Immature natural killer cell (primary cell): Measurements from ENCODE around the gene TSPYL4. TPM values are rescaled to one million over a fixed set of nuclear protein-coding genes. Genes with fewer than 3 reads are reported as not detected.
A peak's percentile ranks its signal among the peaks of the same experiment; 100 is the strongest.
"Not testable (repeated sequence)": the region's sequence is repeated elsewhere in the genome, so short reads cannot be mapped to it uniquely, and the experiment has no call there.

Experiments
- DNase-seq, 3 donors: peaks; one replicate each; pipeline ENCODE4 v3.0.0; 2022; ENCODE audit warnings: mixed read lengths in 1 of 3
- H3K27ac Mint-ChIP-seq, 6 donors: one replicate each; pipeline ENCODE4 v1.8.0; 2020; ENCODE audit warnings: mixed read lengths in 6 of 6, mild to moderate bottlenecking in 5 of 6, inconsistent platforms in 4 of 6, moderate library complexity in 3 of 6
- H3K27me3 Mint-ChIP-seq, 3 donors: one replicate each; pipeline ENCODE4 v1.8.0; 2020 to 2021; ENCODE audit warnings: low read depth in 3 of 3, mild to moderate bottlenecking in 3 of 3, mixed read lengths in 3 of 3, moderate library complexity in 3 of 3, inconsistent platforms in 1 of 3
- H3K36me3 Mint-ChIP-seq, 3 donors: one replicate each; pipeline ENCODE4 v1.8.0; 2020; ENCODE audit warnings: mixed read lengths in 3 of 3, inconsistent platforms in 2 of 3, mild to moderate bottlenecking in 2 of 3
- H3K4me1 Mint-ChIP-seq, 2 donors: one replicate each; pipeline ENCODE4 v1.8.0; 2020; ENCODE audit warnings: inconsistent platforms in 2 of 2, mild to moderate bottlenecking in 2 of 2, mixed read lengths in 2 of 2, moderate library complexity in 1 of 2
- H3K4me3 Mint-ChIP-seq, 5 donors: one replicate each; pipeline ENCODE4 v1.8.0; 2020; ENCODE audit warnings: mild to moderate bottlenecking in 5 of 5, mixed read lengths in 5 of 5, inconsistent platforms in 3 of 5, moderate library complexity in 3 of 5
- H3K9me3 Mint-ChIP-seq, 6 donors: one replicate each; pipeline ENCODE4 v1.8.0; 2020; ENCODE audit warnings: mild to moderate bottlenecking in 6 of 6, mixed read lengths in 6 of 6, inconsistent platforms in 4 of 6, moderate library complexity in 3 of 6
- polyA plus RNA-seq, 3 donors: library from polyadenylated mRNA; unstranded; fragments of 300-500 nt; fragmentation: Illumina TruSeq; gene quantifications; one replicate each; pipeline ENCODE4 v1.2.3, GENCODE V29; 2021

Gene TSPYL4
- polyA plus RNA-seq = 10 to 100 TPM in 1 of 3 donors, 1 to 10 TPM in 2; 8.1 to 11.9 (median 8.1) TPM

DNA sequence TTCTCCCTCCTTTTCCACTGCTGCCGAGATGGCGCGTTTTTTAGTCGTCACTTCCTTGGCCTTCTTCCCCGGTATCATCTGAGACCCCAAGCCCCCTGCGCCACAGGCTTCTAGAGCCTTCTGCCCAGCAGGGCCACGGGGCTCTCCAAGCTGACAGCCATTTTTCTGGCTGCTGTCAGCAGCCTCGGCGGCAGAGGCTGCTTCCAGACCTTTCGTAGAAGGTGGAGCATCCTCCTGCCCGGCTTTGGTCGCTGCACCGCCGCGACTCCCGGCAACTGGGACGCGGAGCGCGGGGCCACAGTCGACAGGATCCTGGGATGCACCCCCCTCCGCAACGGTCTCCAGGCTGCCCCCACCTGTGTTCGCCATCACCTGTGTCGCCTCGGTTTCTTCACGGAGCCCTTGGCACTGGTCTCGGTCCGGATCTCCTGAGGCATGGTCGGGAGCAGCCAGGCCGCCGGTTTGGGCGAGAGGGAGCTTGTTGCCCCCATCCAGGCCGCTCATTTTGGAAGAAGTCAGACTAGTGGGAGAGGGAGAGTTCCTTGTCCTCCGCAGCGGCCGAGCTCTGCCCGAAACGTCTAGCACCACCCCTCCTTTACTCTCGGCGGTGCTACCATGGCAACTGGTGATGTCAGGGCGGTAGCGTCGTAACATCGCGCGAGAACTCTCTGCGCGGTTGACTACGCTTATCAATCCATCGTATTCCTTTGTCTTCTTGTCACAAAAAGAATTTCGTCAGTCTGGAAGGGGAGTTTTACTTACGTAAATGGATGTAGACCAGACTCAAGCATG is at the start of gene TSPYL4:
TSS of gene TSPYL4 (minus strand) at position 571 of the 792 bp plus-strand sequence. CDS start at position 504, 67 bp downstream.
- Mint-ChIP-seq H3K27ac (no peak within 1 kb of the TSS), H3K4me3 (no peak within 1 kb of the TSS), H3K36me3 (no peaks in the 10 kb centered on the region), H3K27me3 (peaks cover 0 to 4% (median 0%) of the 10 kb centered on the region in 3 donors), H3K9me3 (no peaks in the 10 kb centered on the region), H3K4me1 (peaks cover 0 to 20% of the 10 kb centered on the region in 2 donors)
- peak; percentile 91 to 92 (median 91) for DNase-seq

DNA sequence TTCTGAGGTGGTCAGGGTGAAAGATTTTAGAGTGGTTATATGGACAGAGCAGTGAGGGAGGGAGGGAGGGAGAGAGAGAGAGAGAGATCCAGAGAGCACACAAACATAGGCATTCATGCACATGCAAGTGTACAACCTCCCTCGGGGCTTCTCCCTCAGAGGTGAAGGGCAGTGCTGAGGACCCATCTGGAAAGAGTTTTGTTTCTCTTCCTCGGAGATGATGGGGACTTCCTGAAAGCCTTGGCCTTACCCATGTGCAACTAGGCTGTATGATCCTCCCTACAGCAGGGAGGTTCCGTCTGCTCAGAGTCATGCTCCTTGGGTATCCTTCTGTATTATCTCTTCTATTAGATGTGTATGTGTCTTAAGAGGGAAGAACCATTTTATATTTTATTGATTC is 47.2 kb upstream of the TSPYL4 start:
- Mint-ChIP-seq H3K9me3 (peaks cover 0 to 7% (median 1%) of the 10 kb centered on the region in 6 donors), H3K4me3 (no peak overlapping the region), H3K36me3 (peaks cover 0 to 3% (median 3%) of the 10 kb centered on the region in 3 donors), H3K27me3 (no peaks in the 10 kb centered on the region), H3K4me1 (no peaks in the 10 kb centered on the region), H3K27ac (no peak overlapping the region)
- DNase-seq = no peak

DNA sequence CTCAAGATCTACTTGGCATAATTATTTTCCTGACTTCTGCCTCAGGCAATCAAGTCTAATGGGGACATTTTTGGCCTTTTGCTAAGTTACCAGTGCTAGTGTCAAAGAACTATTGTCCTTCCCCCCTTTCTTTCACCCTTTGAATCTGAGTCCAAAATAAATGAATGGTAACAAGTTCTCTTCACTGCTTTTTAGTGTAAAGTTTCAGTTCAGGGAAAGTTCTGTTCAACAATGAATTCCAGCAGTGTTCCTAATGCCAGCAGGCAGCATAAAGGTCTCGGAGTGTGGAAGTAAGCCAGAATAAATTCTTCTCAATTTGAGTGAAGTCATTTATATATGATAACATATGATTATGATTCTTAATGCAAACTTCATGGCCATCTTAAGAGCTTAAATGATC is 46.7 kb upstream of the TSPYL4 start:
- H3K4me1 Mint-ChIP-seq = no peaks in the 10 kb centered on the region
- H3K9me3 Mint-ChIP-seq = peaks cover 0 to 7% (median 1%) of the 10 kb centered on the region in 6 donors
- H3K27ac Mint-ChIP-seq = no peak overlapping the region
- no peaks in the 10 kb centered on the region for H3K27me3 Mint-ChIP-seq
- H3K36me3 Mint-ChIP-seq = peaks cover 0 to 3% (median 3%) of the 10 kb centered on the region in 3 donors
- no peak for DNase-seq
- no peak overlapping the region for H3K4me3 Mint-ChIP-seq

DNA sequence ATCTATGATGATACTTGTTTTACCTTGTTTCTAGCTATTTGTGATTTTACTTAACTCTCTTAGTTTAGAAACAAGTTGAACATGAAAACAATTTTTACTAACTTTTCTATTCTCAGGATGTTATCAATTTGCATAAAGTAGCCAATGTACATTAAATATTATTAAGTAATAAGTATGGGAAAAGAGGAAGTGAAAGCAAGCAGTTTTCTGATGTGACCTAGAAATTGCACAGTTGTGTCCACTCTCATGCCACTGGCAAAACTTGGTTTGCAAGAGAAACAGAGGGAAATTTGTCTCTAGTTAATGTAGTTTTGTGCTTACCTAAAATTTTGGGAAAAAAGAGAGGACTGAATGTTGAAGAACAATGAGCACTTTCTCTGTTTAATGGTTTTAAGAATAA is 45.1 kb upstream of the TSPYL4 start:
- Mint-ChIP-seq H3K27me3 (peaks cover 0 to 2% (median 0%) of the 10 kb centered on the region in 3 donors), H3K27ac (no peak overlapping the region), H3K4me3 (no peak overlapping the region), H3K36me3 (peaks cover 0 to 3% (median 3%) of the 10 kb centered on the region in 3 donors), H3K9me3 (peaks cover 0 to 7% (median 1%) of the 10 kb centered on the region in 6 donors), H3K4me1 (no peaks in the 10 kb centered on the region)
- DNase-seq = no peak

DNA sequence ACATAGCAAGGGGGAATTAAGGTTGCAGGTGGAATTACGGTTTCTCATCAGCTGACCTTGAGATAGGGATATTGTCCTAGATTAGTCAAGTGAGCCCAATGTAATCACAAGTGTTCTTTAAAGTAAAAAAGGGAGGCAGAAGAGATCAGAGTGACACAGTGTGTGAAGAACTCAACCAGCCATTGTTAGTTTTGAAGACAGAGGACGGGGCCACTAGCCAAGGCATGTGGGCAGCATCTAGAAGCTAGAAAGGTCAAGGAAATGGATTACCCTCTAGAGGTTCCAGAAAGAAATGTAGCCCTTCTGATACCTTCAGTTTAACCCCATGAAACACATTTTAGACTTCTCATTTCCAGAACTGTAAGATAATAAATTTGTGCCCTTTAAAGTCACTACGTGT is 44.4 kb upstream of the TSPYL4 start:
- Mint-ChIP-seq H3K27me3 (peaks cover 0 to 2% (median 0%) of the 10 kb centered on the region in 3 donors), H3K9me3 (peaks cover 0 to 7% (median 1%) of the 10 kb centered on the region in 6 donors), H3K27ac (no peak overlapping the region), H3K4me1 (no peaks in the 10 kb centered on the region), H3K36me3 (peaks cover 0 to 3% (median 3%) of the 10 kb centered on the region in 3 donors), H3K4me3 (no peak overlapping the region)
- no peak for DNase-seq

DNA sequence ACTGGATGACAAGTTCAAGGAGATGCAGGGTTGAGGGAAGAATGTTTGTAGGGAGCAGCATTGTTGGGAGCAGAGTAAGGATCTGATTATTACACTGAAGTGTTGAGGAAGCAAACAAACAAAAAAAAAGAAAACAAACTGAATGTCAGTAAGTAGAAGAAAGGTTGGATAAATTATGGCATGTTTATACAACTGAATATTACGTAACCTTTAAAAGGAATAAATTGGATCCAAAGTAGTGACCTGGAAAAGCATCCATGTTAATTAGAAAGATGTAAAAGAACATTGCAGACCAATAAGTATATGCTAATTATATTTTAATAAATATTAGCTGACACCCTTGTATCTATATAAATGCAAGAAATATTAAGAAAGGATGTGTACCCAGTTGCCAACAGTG is 38.7 kb upstream of the TSPYL4 start:
- H3K4me1 Mint-ChIP-seq = no peaks in the 10 kb centered on the region
- no peak overlapping the region for H3K27ac Mint-ChIP-seq
- H3K27me3 Mint-ChIP-seq = peaks cover 0 to 2% (median 0%) of the 10 kb centered on the region in 3 donors
- no peak overlapping the region for H3K4me3 Mint-ChIP-seq
- DNase-seq = no peak
- no peaks in the 10 kb centered on the region for H3K9me3 Mint-ChIP-seq
- no peaks in the 10 kb centered on the region for H3K36me3 Mint-ChIP-seq

DNA sequence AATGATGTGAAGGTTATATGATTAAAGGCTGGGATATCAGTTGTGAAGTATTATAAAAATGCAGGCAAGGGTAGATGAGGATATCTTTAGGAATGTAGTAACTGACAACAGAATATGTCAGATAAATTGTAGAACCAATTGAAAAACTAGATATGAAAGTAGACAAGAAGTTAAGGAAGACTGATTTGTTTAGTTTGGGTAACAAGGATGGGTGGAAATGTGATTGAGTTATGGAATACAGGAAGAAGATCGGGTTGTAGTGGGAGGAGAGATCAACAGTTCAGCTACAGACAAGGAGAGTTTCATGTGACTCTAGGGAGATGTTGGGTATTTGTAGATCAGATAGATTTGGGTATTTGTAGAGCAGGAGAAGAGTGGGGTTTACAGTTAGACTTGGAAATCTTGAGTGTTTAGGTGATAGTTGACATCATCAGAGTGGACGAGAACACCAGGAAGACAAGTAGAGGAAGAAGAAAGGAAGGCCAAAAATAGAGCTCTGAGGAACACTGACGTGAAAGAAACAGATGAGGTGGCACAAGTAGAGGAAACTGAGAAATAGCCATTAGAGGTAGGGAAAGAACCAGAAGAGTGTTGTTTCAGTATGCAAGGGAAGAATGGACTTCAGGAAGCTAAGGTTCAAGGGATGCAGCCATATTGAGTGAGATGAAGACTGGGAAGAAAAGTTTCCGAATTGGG is 38.0 kb upstream of the TSPYL4 start:
- no peaks in the 10 kb centered on the region for H3K4me1 Mint-ChIP-seq
- no peaks in the 10 kb centered on the region for H3K36me3 Mint-ChIP-seq
- H3K27me3 Mint-ChIP-seq = peaks cover 0 to 2% (median 0%) of the 10 kb centered on the region in 3 donors
- no peak overlapping the region for H3K27ac Mint-ChIP-seq
- no peak for DNase-seq
- no peak overlapping the region for H3K4me3 Mint-ChIP-seq
- H3K9me3 Mint-ChIP-seq = no peaks in the 10 kb centered on the region

DNA sequence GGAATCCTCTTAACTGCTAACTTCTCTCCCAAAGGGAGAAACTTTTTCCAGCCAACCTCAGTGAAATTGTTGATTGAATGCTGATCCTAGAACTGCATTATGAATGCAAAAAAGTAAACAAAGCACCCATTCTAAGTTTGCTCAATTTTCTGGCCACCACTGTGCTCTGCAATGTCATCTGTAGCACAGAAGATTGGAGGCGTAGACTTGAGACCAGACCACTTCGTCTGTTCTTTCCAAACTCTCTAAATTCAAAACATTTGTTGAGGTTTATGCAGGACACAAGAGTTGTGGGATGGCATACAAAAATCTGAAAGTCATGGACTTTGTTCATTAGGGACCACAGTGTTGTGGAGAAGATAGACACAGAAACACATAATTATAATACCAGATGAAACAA is 36.9 kb upstream of the TSPYL4 start:
- Mint-ChIP-seq H3K4me3 (no peak overlapping the region), H3K9me3 (no peaks in the 10 kb centered on the region), H3K4me1 (no peaks in the 10 kb centered on the region), H3K27me3 (peaks cover 0 to 2% (median 0%) of the 10 kb centered on the region in 3 donors), H3K36me3 (no peaks in the 10 kb centered on the region), H3K27ac (no peak overlapping the region)
- DNase-seq = no peak

DNA sequence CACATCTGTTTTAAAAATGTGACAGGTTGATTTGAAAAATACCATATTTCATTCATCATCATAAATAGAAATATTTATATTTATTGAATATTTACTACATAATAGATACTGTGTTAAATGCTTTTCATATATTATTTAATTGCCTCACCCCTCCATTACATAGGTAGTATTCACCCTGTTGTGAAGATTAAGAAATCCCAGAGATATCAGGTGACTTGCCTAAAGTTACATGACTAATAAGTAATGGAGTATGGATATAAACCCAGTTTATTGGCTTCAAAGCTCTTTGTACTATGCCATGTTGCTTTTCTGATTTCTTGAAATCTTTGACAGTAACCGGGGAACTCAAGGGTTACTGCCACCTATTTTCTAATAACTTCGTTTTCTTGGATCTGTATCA is 36.0 kb upstream of the TSPYL4 start:
- Mint-ChIP-seq H3K36me3 (no peaks in the 10 kb centered on the region), H3K27ac (no peak overlapping the region), H3K27me3 (no peaks in the 10 kb centered on the region), H3K9me3 (no peaks in the 10 kb centered on the region), H3K4me3 (no peak overlapping the region), H3K4me1 (no peaks in the 10 kb centered on the region)
- DNase-seq = no peak

DNA sequence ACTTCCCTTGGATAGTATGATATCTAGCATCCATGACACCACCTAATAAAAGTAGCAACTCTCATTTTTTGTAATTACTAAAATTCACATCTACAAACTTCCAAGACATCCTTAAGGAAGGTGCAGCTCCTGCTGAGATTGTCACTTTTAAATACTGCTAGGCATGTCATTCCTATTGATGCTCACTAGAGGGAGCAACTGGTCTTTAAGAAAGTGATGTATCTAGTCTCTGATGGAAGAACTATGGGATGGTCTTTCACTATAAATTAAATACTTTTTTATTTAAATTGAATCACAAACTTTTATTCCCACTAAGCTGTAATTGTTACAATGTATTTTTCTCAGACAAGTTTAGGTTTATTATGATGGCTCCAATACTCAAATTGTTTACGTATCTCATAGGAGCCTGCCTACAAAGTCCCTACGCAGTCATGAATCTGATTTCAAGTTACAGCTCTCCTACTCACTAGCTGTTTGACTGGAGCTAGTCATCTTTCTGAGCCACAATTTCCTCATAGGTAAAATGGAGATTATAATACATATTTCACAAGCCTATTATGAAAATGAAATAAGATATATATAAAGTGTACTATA is 33.9 kb upstream of the TSPYL4 start:
- Mint-ChIP-seq H3K9me3 (no peaks in the 10 kb centered on the region), H3K27me3 (no peaks in the 10 kb centered on the region), H3K27ac (no peak overlapping the region), H3K4me3 (no peak overlapping the region), H3K4me1 (no peaks in the 10 kb centered on the region), H3K36me3 (no peaks in the 10 kb centered on the region)
- peak; percentile 31 to 49 (median 35) for DNase-seq

DNA sequence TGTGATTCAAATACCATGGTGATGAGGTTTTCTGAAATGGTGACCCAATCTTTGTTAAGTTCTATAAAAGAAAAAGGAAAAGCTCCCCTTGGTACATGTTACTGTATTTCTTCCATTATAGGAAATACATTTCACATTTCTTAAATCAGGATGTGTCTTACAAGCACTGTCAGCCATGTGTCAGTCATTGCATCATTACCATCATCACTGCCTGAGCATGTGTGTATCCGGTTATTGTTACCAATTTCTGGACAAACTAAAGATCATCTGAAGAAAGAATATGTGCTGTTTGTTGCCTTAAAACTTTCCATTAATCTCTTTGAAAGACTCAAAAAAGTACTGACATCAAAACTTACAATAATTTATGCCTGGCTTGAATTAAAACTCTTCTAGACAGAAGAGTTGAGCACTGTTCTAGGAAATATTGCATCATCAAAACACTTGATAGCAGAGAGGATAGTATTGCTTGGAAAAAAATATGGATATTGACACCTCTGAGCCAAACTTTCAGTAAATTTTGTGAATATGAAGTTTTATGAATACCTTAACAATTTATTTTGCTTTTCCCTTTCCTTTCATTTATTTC is 33.0 kb upstream of the TSPYL4 start:
- Mint-ChIP-seq H3K36me3 (no peaks in the 10 kb centered on the region), H3K27ac (no peak overlapping the region), H3K4me1 (no peaks in the 10 kb centered on the region), H3K4me3 (no peak overlapping the region), H3K27me3 (no peaks in the 10 kb centered on the region), H3K9me3 (no peaks in the 10 kb centered on the region)
- no peak for DNase-seq

DNA sequence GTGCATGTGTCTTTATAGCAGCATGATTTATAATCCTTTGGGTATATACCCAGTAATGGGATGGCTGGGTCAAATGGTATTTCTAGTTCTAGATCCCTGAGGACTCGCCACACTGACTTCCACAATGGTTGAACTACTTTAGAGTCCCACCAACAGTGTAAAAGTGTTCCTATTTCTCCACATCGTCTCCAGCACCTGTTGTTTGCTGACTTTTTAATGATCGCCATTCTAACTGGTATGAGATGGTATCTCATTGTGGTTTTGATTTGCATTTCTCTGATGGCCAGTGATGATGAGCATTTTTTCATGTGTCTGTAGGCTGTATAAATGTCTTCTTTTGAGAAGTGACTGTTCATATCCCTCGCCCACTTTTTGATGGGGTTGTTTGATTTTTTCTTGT is 31.1 kb upstream of the TSPYL4 start:
- DNase-seq, H3K27me3 Mint-ChIP-seq, H3K9me3 Mint-ChIP-seq, H3K4me3 Mint-ChIP-seq, H3K36me3 Mint-ChIP-seq, H3K27ac Mint-ChIP-seq: not testable (repeated sequence)
- H3K4me1 Mint-ChIP-seq = peaks cover 10 to 12% of the 10 kb centered on the region in 2 donors

DNA sequence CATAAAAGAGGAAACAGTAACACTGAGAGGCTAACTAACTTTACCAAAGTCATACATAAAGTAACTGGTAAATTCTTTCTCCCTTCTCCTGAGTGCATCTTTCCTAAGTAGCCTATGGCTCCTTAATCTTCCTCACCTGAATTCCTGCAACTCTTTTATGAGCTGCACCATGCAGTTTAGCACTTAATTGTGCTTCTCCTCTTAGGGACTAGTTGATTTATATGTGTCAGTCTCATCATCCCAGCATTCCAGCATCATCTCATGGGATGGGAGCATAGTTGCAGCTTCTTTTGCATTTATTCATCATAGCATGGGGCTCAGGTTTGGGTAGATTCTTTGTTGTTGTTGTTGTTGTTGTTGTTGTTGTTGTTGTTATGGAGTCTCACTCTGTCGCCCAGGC is 29.3 kb upstream of the TSPYL4 start:
- no peaks in the 10 kb centered on the region for H3K9me3 Mint-ChIP-seq
- H3K36me3 Mint-ChIP-seq = peaks cover 6 to 7% (median 6%) of the 10 kb centered on the region in 3 donors
- no peak overlapping the region for H3K4me3 Mint-ChIP-seq
- DNase-seq = no peak
- peaks cover 12 to 17% (median 16%) of the 10 kb centered on the region in 3 donors for H3K27me3 Mint-ChIP-seq
- H3K27ac Mint-ChIP-seq = no peak overlapping the region
- H3K4me1 Mint-ChIP-seq = peaks cover 26 to 30% of the 10 kb centered on the region in 2 donors

DNA sequence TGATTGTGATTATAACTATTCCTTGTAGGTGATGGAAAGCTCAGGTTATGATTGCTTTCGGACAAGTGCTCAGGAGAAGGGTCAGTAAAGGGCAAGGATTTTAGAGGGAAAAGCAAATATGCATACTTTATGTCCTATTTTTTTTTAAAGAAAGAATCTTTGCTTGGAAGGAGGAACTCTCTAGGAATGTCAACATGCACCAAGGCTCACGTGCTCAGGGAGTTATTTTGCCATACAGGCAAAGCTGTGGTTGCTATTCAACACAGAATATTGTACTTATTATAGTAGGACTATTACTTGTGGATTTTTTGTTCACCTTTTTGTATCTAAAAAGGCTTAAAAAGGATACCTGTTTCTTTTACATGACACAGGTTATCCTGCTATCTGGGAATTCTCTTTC is 28.8 kb upstream of the TSPYL4 start:
- no peak for DNase-seq
- no peaks in the 10 kb centered on the region for H3K9me3 Mint-ChIP-seq
- peaks cover 12 to 21% (median 19%) of the 10 kb centered on the region in 3 donors for H3K27me3 Mint-ChIP-seq
- peaks cover 6 to 9% (median 7%) of the 10 kb centered on the region in 3 donors for H3K36me3 Mint-ChIP-seq
- H3K4me3 Mint-ChIP-seq = no peak overlapping the region
- peaks cover 30 to 35% of the 10 kb centered on the region in 2 donors for H3K4me1 Mint-ChIP-seq
- no peak overlapping the region for H3K27ac Mint-ChIP-seq
